Hematopoietic multipotent progenitor cell treated with erythropoietin and hydrocortisone succinate and interleukin-3 and kit ligand, for 15 days (in vitro differentiated cells): Measurements from ENCODE around the gene BNIP1.
A peak's percentile ranks its signal among the peaks of the same experiment; 100 is the strongest.

Source experiments
- DNase-seq: peaks from one replicate; pipeline ENCODE4 v3.0.0-alpha.2; 2015; ENCODE audit warnings: low spot score

The BNIP1 gene

GRCh38 chr5:173165177-173166016 is 21.1 kb downstream of the BNIP1 start:
- no peak for DNase-seq

GRCh38 chr5:173172166-173172565 is 27.8 kb downstream of the BNIP1 start:
- DNase-seq: no peak

- DNase-seq: no peak
These were observed 31.2 kb downstream of the BNIP1 start for GRCh38 chr5:173175523-173175922.

GRCh38 chr5:173178369-173178910 is 34.1 kb downstream of the BNIP1 start:
- no peak for DNase-seq

GRCh38 chr5:173180331-173180730 is 36.0 kb downstream of the BNIP1 start:
- DNase-seq: no peak

- DNase-seq: no peak
These were observed 42.9 kb downstream of the BNIP1 start for GRCh38 chr5:173187054-173187743.

- DNase-seq: no peak
These were observed 43.9 kb downstream of the BNIP1 start for GRCh38 chr5:173188280-173188679.

GRCh38 chr5:173191015-173191414 is 46.7 kb downstream of the BNIP1 start:
- no peak for DNase-seq

GRCh38 chr5:173191561-173191960 is 47.2 kb downstream of the BNIP1 start:
- DNase-seq: no peak

GRCh38 chr5:173192561-173192960 is 48.2 kb downstream of the BNIP1 start:
- DNase-seq: no peak

- DNase-seq: no peak
These were observed 52.0 kb downstream of the BNIP1 start for GRCh38 chr5:173196133-173196952.

GRCh38 chr5:173197375-173197891 is 53.1 kb downstream of the BNIP1 start:
- DNase-seq: no peak

- no peak for DNase-seq
These were observed 53.7 kb downstream of the BNIP1 start for GRCh38 chr5:173198049-173198448.

- DNase-seq: no peak
These were observed 56.0 kb downstream of the BNIP1 start for GRCh38 chr5:173200356-173200755.

- no peak for DNase-seq
These were observed 57.4 kb downstream of the BNIP1 start for GRCh38 chr5:173201636-173202265.

- DNase-seq: no peak
These were observed 58.0 kb downstream of the BNIP1 start for GRCh38 chr5:173202266-173202875.

- DNase-seq: peak; percentile 30
These were observed 60.1 kb downstream of the BNIP1 start for GRCh38 chr5:173204185-173204979.

- no peak for DNase-seq
These were observed 61.6 kb downstream of the BNIP1 start for GRCh38 chr5:173205916-173206315.

- DNase-seq: no peak
These were observed 64.0 kb downstream of the BNIP1 start for GRCh38 chr5:173208296-173208695.

GRCh38 chr5:173210877-173211276 is 66.5 kb downstream of the BNIP1 start:
- no peak for DNase-seq
